Vagina (tissue), 2 donors: ENCODE measurements around the gene SF3B5.

Experiments
- CTCF ChIP-seq, 3 experiments: fragments of 450-650 bp in 2 of 3; fragments of 200-600 bp in 1 of 3; sonication (generic) in 1 of 3; IDR thresholded peaks; one replicate each; pipeline ENCODE4 v1.5.1; 2017 to 2019; ENCODE audit warnings: antibody characterized with exemption in 3 of 3, mild to moderate bottlenecking in 2 of 3, moderate library complexity in 2 of 3
- POLR2A ChIP-seq, 2 donors: fragments of 450-650 bp; IDR thresholded peaks; one replicate each; pipeline ENCODE4 v1.6.1; 2017; ENCODE audit warnings: antibody characterized with exemption in 2 of 2, mild to moderate bottlenecking in 2 of 2, moderate library complexity in 2 of 2
- POLR2AphosphoS5 ChIP-seq, 2 donors: sonication (generic); formaldehyde crosslinking; IDR thresholded peaks; one replicate each; pipeline ENCODE4 v1.9.0; 2017; ENCODE audit warnings: antibody characterized with exemption in 2 of 2, mild to moderate bottlenecking in 2 of 2, low read depth in 1 of 2; ENCODE audit not compliant: insufficient read depth in 1 of 2

- no peak for TF ChIP-seq CTCF (IDR thresholded peaks at IDR 0.05)
- no peak for TF ChIP-seq POLR2AphosphoS5 (IDR thresholded peaks at IDR 0.05; ENCODE audit: insufficient read depth in 1 of 2, low read depth in 1 of 2)
- TF ChIP-seq POLR2A (IDR thresholded peaks at IDR 0.05): no peak
Measured at GRCh38 chr6:144073024-144073423, 22.3 kb downstream of the SF3B5 start.
